ENCODE results near the gene SAMD11. TPM values are rescaled to one million over a fixed set of nuclear protein-coding genes. Genes with fewer than 3 reads are reported as not detected.

SAMD11 gene
- total RNA-seq, 1 experiment from 2014 or later: 13.5 TPM

- no peak overlapping the region for H3K9ac ChIP-seq (ENCODE audit: extremely low read depth, insufficient read length, low read length)
Measured at GRCh38 chr1:942864-943533, 19.3 kb downstream of the SAMD11 start.

More at GRCh38 chr1:942864-943533, 19.3 kb downstream of the SAMD11 start:
- Histone ChIP-seq H2BK5ac (ENCODE audit: insufficient read length, low read length) (no peak overlapping the region), H3K23ac (ENCODE audit: insufficient read length, low read depth, low read length) (no peak overlapping the region), H3T11ph (ENCODE audit: low read length) (no peak overlapping the region), H3K4me1 (ENCODE audit: insufficient read depth, low read length) (no peaks in the 10 kb centered on the region), H2BK12ac (ENCODE audit: insufficient read length, low read depth, low read length) (no peak overlapping the region), H2AFZ (ENCODE audit: low read length) (no peak overlapping the region), H4K8ac (replicated peaks; ENCODE audit: insufficient read length, low read depth, low read length) (no peak overlapping the region), H3K14ac (ENCODE audit: insufficient read depth, low read length) (no peak overlapping the region), H2BK120ac (ENCODE audit: low read depth, low read length, poor library complexity, severe bottlenecking) (no peak overlapping the region), H2BK15ac (ENCODE audit: low read depth, low read length) (no peak overlapping the region), H2BK20ac (ENCODE audit: low read depth, low read length, poor library complexity, severe bottlenecking) (no peak overlapping the region), H3K9me3 (ENCODE audit: control insufficient read depth, low read depth, low read length) (no peaks in the 10 kb centered on the region), H3K4me2 (ENCODE audit: insufficient read depth, insufficient read length, low read length) (peak overlapping the region; percentile 36), H4K5ac (ENCODE audit: insufficient read length, low read depth, low read length) (no peak overlapping the region), H3K23me2 (ENCODE audit: insufficient read length, low read depth, low read length, poor library complexity, severe bottlenecking) (peaks cover 6% of the 10 kb centered on the region), H3K79me1 (ENCODE audit: insufficient read depth, low read depth, low read length, poor library complexity, severe bottlenecking) (no peaks in the 10 kb centered on the region), H4K20me1 (ENCODE audit: control insufficient read depth, insufficient read depth, insufficient read length) (no peaks in the 10 kb centered on the region), H3K56ac (ENCODE audit: insufficient read length, low read depth, low read length) (no peak overlapping the region), H3K27ac (ENCODE audit: insufficient read length, low read depth, low read length) (no peak overlapping the region), H3K4ac (ENCODE audit: low read depth, low read length) (no peak overlapping the region), H3K18ac (ENCODE audit: insufficient read length, low read depth, low read length) (no peak overlapping the region), H4K91ac (ENCODE audit: insufficient read length, low read depth, low read length) (no peak overlapping the region), H3K27me3 (ENCODE audit: insufficient read depth, low read length) (peaks cover 34% of the 10 kb centered on the region), H3K79me2 (ENCODE audit: insufficient read depth, low read length) (no peaks in the 10 kb centered on the region), H2AK5ac (ENCODE audit: insufficient read length, low read length) (no peak overlapping the region)
- H3K9me3 Mint-ChIP-seq: no peaks in the 10 kb centered on the region
- DNase-seq: no peak
- H3K4me3 Mint-ChIP-seq: peak overlapping the region; percentile 27 to 38; a peak in 1 of 5 replicates
- WGBS (ENCODE audit: extremely low coverage, insufficient read length, low lambda C conversion rate): no CpG with 5 or more reads among the region's 27 CpGs
- TF ChIP-seq CTCF (conservative IDR thresholded peaks at IDR 0.05): no peak
- peaks cover 13 to 33% (median 23%) of the 10 kb centered on the region in 3 experiments; a peak in 6 of 7 replicates for H3K36me3 Mint-ChIP-seq (ENCODE audit: insufficient read depth in 1 of 3, low read depth in 3 of 3)
- peaks cover 3 to 33% of the 10 kb centered on the region in 2 experiments for H3K4me1 Mint-ChIP-seq
- H3K27me3 Mint-ChIP-seq (ENCODE audit: low read depth): peaks cover 46% of the 10 kb centered on the region
- no peak overlapping the region for H3K27ac Mint-ChIP-seq

All from H9 (cell line).